OCI-LY7 (cell line): ENCODE data around the gene OAF.

Experiments
- CTCF ChIP-seq: fragments of 200-600 bp; sonication (generic); conservative IDR thresholded peaks from 2 replicates; pipeline ENCODE4 v1.5.1; 2014; ENCODE audit warnings: mild to moderate bottlenecking, antibody characterized with exemption, low read length, moderate library complexity, mixed read lengths
- EZH2phosphoT487 ChIP-seq: fragments of 200-600 bp; sonication (generic); IDR thresholded peaks from 2 replicates; pipeline ENCODE4 v1.6.1; 2018; ENCODE audit warnings: low read depth, borderline replicate concordance, mild to moderate bottlenecking, mixed run types, antibody characterized with exemption, low read length, moderate library complexity, mixed read lengths

GRCh38 chr11:120241277-120241676 is 30.4 kb downstream of the OAF start:
- no peak for TF ChIP-seq CTCF
- TF ChIP-seq EZH2phosphoT487 = no peak
